ENCODE measurements around the gene MTMR6. TPM values are rescaled to one million over a fixed set of nuclear protein-coding genes. Genes with fewer than 3 reads are reported as not detected.
"Not testable (repeated sequence)": the region's sequence is repeated elsewhere in the genome, so short reads cannot be mapped to it uniquely, and the experiment has no call there.

Gene MTMR6
- total RNA-seq, 2 donors from 2014 or later = 13.8 to 28.9 TPM

DNA sequence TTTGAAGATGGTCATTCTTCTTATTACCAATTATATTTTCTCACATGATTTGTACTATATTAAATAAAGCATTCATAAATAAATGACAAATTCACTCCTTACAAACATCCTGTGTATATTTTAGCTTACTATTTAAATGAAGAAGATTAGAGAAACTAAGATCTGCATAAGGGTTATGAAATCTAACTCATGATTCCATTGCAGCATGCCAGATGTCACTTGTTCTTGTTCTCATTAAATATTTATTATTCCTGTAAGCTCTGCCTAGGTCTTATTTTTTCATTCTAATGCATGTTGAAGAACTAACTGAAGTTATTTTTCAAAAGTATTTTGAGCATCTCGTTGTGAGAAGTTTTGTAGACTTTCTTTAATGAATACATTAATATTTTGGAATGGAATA, 32.5 kb upstream of the MTMR6 start:
- peaks cover 33% of the 10 kb centered on the region for H3K36me3 ChIP-seq
- no peak overlapping the region for H3K4me3 ChIP-seq
- ATAC-seq (ENCODE audit: insufficient number of reproducible peaks, low FRiP score, low read depth) = no peak
- no peaks in the 10 kb centered on the region for H3K4me1 ChIP-seq (ENCODE audit: control insufficient read depth in 1 of 2, low read depth in 2 of 2)
- TF ChIP-seq, protein P1, sequence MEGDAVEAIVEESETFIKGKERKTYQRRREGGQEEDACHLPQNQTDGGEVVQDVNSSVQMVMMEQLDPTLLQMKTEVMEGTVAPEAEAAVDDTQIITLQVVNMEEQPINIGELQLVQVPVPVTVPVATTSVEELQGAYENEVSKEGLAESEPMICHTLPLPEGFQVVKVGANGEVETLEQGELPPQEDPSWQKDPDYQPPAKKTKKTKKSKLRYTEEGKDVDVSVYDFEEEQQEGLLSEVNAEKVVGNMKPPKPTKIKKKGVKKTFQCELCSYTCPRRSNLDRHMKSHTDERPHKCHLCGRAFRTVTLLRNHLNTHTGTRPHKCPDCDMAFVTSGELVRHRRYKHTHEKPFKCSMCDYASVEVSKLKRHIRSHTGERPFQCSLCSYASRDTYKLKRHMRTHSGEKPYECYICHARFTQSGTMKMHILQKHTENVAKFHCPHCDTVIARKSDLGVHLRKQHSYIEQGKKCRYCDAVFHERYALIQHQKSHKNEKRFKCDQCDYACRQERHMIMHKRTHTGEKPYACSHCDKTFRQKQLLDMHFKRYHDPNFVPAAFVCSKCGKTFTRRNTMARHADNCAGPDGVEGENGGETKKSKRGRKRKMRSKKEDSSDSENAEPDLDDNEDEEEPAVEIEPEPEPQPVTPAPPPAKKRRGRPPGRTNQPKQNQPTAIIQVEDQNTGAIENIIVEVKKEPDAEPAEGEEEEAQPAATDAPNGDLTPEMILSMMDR (IDR thresholded peaks at IDR 0.05) = no peak
- no peak overlapping the region for H3K27ac ChIP-seq
- H3K27me3 ChIP-seq (replicated peaks; ENCODE audit: insufficient read depth) = no peaks in the 10 kb centered on the region
- no peak for DNase-seq (ENCODE audit: low spot score)
- no peaks in the 10 kb centered on the region for H3K9me3 ChIP-seq

DNA sequence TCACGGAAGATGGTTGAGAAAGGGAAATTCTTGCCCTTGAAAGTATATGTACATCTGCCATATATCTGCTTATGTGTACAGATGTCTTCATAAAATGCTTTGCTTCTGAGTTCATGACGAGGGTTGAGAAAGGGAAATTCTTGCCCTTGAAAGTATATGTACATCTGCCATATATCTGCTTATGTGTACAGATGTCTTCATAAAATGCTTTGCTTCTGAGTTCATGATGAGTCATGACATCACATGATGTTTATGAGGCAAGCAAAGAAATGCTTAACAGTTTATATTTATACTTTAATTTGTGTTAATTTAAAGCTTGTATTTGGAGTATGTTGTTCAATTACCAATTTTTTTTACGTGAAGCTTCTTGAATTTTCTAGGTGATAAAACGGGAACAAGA, 31.7 kb upstream of the MTMR6 start:
- H3K27me3 ChIP-seq (replicated peaks; ENCODE audit: insufficient read depth); DNase-seq (ENCODE audit: low spot score); H3K27ac ChIP-seq; H3K4me3 ChIP-seq; ATAC-seq (ENCODE audit: insufficient number of reproducible peaks, low FRiP score, low read depth); H3K9me3 ChIP-seq; H3K4me1 ChIP-seq (ENCODE audit: control insufficient read depth in 1 of 2, low read depth in 2 of 2): not testable (repeated sequence)
- H3K36me3 ChIP-seq = peaks cover 40% of the 10 kb centered on the region

DNA sequence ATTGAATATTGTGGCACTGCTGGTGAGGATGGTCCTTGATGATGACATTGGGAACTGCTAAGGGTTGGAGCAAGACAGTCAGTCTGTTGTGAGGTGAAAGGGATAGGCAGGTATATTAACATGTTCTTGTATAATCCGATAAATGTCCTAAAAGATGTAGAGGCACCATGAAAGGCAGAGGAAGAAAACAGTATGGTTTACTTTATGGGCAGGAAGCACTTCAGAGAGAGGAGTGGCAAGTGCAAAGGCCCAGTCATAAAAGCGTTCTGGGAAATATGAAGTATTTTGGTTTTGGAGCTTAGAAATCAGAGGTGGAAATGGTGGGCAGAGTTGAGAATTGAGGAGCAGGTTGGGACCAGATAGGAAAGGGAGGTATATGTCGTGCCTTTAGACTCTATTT, 23.6 kb upstream of the MTMR6 start:
- DNase-seq (ENCODE audit: low spot score) = no peak
- TF ChIP-seq, protein P1 (IDR thresholded peaks at IDR 0.05) = no peak
- Histone ChIP-seq H3K4me1 (ENCODE audit: control insufficient read depth in 1 of 2, low read depth in 2 of 2) (peaks cover 0 to 4% of the 10 kb centered on the region in 2 donors), H3K27ac (no peak overlapping the region), H3K36me3 (peaks cover 28% of the 10 kb centered on the region), H3K27me3 (replicated peaks; ENCODE audit: insufficient read depth) (no peaks in the 10 kb centered on the region), H3K9me3 (no peaks in the 10 kb centered on the region), H3K4me3 (no peak overlapping the region)
- ATAC-seq (ENCODE audit: insufficient number of reproducible peaks, low FRiP score, low read depth) = no peak

DNA sequence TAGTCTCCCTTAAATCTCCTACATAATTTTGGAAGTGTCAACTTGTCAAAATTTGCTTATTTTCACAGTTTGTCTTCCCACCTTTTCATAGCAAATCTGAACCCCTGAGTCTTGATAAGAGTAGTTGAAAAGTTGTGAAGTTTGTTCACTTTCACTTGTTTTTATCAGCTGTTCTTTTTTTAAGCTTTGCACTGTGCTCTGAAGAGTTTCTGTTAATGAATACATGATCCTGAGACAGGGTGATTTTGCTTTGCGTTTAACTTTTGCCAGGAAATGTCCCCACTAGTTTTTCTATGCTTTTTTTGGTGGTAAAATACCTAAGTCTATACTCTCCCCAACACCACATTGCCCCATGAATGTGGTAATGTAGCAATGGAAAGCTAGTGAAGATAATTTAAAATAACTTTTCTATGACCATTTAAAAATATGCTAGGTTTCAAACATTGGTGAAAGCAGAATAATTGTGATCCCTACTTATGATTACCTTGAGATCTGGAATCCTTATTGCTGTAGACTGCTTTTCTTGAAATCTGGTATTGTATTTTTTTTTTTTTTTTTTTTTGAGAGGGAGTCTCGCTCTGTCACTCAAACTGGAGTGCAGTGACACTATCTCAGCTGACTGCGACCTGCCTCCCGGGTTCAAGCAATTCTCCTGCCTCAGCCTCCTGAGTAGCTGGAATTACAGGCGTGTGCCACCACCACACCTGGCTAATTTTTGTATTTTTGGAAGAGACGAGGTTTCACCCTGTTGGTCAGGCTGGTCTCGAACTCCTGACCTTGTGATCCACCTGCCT, 19.6 kb upstream of the MTMR6 start:
- H3K27ac ChIP-seq = no peak overlapping the region
- ATAC-seq (ENCODE audit: insufficient number of reproducible peaks, low FRiP score, low read depth) = no peak
- H3K9me3 ChIP-seq = no peaks in the 10 kb centered on the region
- peaks cover 6% of the 10 kb centered on the region for H3K36me3 ChIP-seq
- no peaks in the 10 kb centered on the region for H3K27me3 ChIP-seq (replicated peaks; ENCODE audit: insufficient read depth)
- no peak overlapping the region for H3K4me3 ChIP-seq
- DNase-seq (ENCODE audit: low spot score) = no peak
- TF ChIP-seq, protein P1 (IDR thresholded peaks at IDR 0.05) = no peak
- H3K4me1 ChIP-seq (ENCODE audit: control insufficient read depth in 1 of 2, low read depth in 2 of 2) = peaks cover 5 to 31% of the 10 kb centered on the region in 2 donors

DNA sequence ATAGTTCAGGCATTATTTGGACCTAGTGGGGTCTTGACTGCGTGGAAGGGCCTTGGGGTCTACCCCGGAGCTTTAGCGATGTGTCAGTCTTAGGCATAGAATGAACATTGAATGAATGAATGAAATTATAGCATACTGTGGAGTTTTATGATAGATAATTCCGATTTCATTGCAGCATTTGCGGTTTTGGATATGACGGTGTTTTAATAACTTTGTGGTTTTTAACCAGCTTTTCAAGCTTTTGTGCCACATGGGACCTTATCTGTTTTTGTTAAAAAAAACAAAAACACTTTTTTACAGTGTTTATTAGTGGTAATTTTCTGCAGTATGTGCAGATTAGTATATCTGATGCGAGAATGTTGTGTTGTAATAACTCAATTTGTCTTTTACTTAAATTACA, 14.8 kb upstream of the MTMR6 start:
- Histone ChIP-seq H3K4me3 (peak overlapping the region; percentile 78), H3K27me3 (replicated peaks; ENCODE audit: insufficient read depth) (no peaks in the 10 kb centered on the region), H3K36me3 (no peaks in the 10 kb centered on the region), H3K4me1 (ENCODE audit: control insufficient read depth in 1 of 2, low read depth in 2 of 2) (peaks cover 5 to 27% of the 10 kb centered on the region in 2 donors), H3K9me3 (no peaks in the 10 kb centered on the region), H3K27ac (peak overlapping the region; percentile 78 to 87)
- DNase-seq (ENCODE audit: low spot score) (no peak), ATAC-seq (ENCODE audit: insufficient number of reproducible peaks, low FRiP score, low read depth) (no peak)
- TF ChIP-seq, protein P1 (IDR thresholded peaks at IDR 0.05) = no peak

All from thoracic aorta (tissue), 2 donors.